Psoas muscle (tissue), 8 donors: ENCODE results near the gene SH2D3C. TPM values are rescaled to one million over a fixed set of nuclear protein-coding genes. Genes with fewer than 3 reads are reported as not detected.
A peak's percentile ranks its signal among the peaks of the same experiment; 100 is the strongest.

Experiments
- ATAC-seq, 4 donors: fragments of 200-7000 bp; cut with Tn5 transposase; one replicate each; pipeline ENCODE4 v1.9.1; 2020; ENCODE audit warnings: moderate library complexity in 3 of 4, mild to moderate bottlenecking in 2 of 4
- DNase-seq, 2 donors: peaks; one replicate each; pipeline ENCODE4 v3.0.0-alpha.2; 2020
- H3K27ac ChIP-seq: fragments of 200-600 bp; one replicate; pipeline ENCODE4 v1.8.0; 2022
- H3K27me3 ChIP-seq, 3 donors: fragments of 200-600 bp in 1 of 3; one replicate each; pipeline versions ENCODE4 v1.6.1 to v1.8.0; 2013 to 2022; ENCODE audit warnings: low read length in 2 of 3, mild to moderate bottlenecking in 2 of 3, moderate library complexity in 1 of 3; ENCODE audit not compliant: insufficient read depth in 3 of 3
- H3K36me3 ChIP-seq, 2 donors: fragments of 200-600 bp in 1 of 2; one replicate each; pipeline versions ENCODE4 v1.6.1 to v1.8.0; 2013 to 2022; ENCODE audit warnings: low read depth in 1 of 2, mild to moderate bottlenecking in 1 of 2, moderate library complexity in 1 of 2; ENCODE audit not compliant: insufficient read depth in 1 of 2
- H3K4me1 ChIP-seq: fragments of 200-600 bp; one replicate; pipeline ENCODE4 v1.8.0; 2022
- H3K4me3 ChIP-seq: fragments of 200-600 bp; one replicate; pipeline ENCODE4 v1.8.0; 2022; ENCODE audit warnings: mild to moderate bottlenecking
- H3K9me3 ChIP-seq: fragments of 200-600 bp; one replicate; pipeline ENCODE4 v1.8.0; 2022
- CTCF ChIP-seq: fragments of 200-600 bp; IDR thresholded peaks from one replicate; pipeline ENCODE4 v1.8.0; 2022; ENCODE audit warnings: antibody characterized with exemption
- WGBS, 3 donors: extraction: QIAGEN DNeasy Blood & Tissue Kit; methylation state at CpG; one replicate each; pipeline versions ENCODE4 v1.1.6 to v1.1.7; 2013; 5-methylcytosine and 5-hydroxymethylcytosine counted together
- intact Hi-C, 2 donors: fragments of 100-400 bp; cut with DNase I; formaldehyde crosslinking; loops; one replicate each; pipeline versions ENCODE4 v1.11.0 to v1.14.2; 2022
- polyA plus RNA-seq, 3 donors: library from polyadenylated mRNA; stranded (reverse); fragments of 200-250 nt; gene quantifications; one replicate each; pipeline ENCODE4 v1.2.3, GENCODE V29; 2013
- total RNA-seq, 4 donors: library from RNA; stranded (reverse); fragmentation: NEBNext Ultra II Directional in 2 of 4; extraction: Animal tissue kit (Norgen Biotek cat#: 25700) in 2 of 4; gene quantifications; one replicate each; pipeline versions ENCODE4 v1.2.1 to v1.2.4, GENCODE V29; 2021 to 2023
- donor health status: healthy with polysubstance abuse.
- donor health status: DM: no; HTN: no; CAD: no; lungs with moderate emphysema.
- donor health status: Bipolar disorder and iron deficiency.
- donor health status: healthy.
- donor health status: DM: yes; HTN: yes; CAD: no.
- donor health status: DM: no; HTN: no; CAD: no.
- donor health status: DM: no; HTN: no; CAD: no.
- donor health status: DM: yes; HTN: yes; CAD: no.

SH2D3C gene
- total and polyA plus RNA-seq, 7 donors, result 5.3 to 12.0 (median 10.0) TPM

DNA sequence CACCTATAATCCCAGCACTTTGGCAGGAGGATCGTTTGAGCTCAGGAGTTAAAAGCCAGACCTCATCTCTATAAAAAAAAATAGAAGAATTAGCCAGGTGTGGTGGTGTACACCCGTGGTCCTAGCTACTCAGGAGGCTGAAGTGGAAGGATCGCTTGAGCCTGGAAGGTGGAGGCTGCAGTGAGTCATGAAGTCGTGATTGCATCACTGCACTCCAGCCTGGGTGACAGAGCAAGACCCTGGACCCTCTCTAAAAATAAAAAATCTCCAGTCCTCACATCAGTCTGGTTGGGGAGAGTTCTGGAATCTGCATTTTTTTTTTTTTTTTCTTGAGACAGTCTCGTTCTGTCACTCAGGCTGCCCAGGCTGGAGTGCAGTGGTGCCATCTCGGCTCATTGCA lies 33.5 kb upstream of the SH2D3C start:
- H3K4me1 ChIP-seq, result peaks cover 3% of the 10 kb centered on the region
- 85% methylated on average over 6 of the region's 6 CpGs for WGBS, 3 donors
- no peak for TF ChIP-seq CTCF
- ATAC-seq (no peak), DNase-seq (no peak)
- peak overlapping the region; percentile 53 for H3K27ac ChIP-seq
- intact Hi-C loops, result no loop called here
- H3K9me3 ChIP-seq, result no peaks in the 10 kb centered on the region
- H3K27me3 ChIP-seq, result no peaks in the 10 kb centered on the region
- H3K36me3 ChIP-seq, result peaks cover 3 to 96% of the 10 kb centered on the region in 2 donors
- H3K4me3 ChIP-seq, result no peak overlapping the region

GRCh38 chr9:127810378-127811187 lies 32.1 kb upstream of the SH2D3C start:
- no peak for DNase-seq
- H3K36me3 ChIP-seq, result peaks cover 3 to 96% of the 10 kb centered on the region in 2 donors
- H3K27me3 ChIP-seq, result no peaks in the 10 kb centered on the region
- H3K4me3 ChIP-seq, result no peak overlapping the region
- H3K27ac ChIP-seq, result peak overlapping the region; percentile 27
- TF ChIP-seq CTCF, result no peak
- intact Hi-C loops, result no loop called here
- WGBS, 3 donors, result 96 to 98% (median 96%) methylated on average over 10 of the region's 10 CpGs
- no peak for ATAC-seq
- no peaks in the 10 kb centered on the region for H3K9me3 ChIP-seq
- H3K4me1 ChIP-seq, result peaks cover 8% of the 10 kb centered on the region

DNA sequence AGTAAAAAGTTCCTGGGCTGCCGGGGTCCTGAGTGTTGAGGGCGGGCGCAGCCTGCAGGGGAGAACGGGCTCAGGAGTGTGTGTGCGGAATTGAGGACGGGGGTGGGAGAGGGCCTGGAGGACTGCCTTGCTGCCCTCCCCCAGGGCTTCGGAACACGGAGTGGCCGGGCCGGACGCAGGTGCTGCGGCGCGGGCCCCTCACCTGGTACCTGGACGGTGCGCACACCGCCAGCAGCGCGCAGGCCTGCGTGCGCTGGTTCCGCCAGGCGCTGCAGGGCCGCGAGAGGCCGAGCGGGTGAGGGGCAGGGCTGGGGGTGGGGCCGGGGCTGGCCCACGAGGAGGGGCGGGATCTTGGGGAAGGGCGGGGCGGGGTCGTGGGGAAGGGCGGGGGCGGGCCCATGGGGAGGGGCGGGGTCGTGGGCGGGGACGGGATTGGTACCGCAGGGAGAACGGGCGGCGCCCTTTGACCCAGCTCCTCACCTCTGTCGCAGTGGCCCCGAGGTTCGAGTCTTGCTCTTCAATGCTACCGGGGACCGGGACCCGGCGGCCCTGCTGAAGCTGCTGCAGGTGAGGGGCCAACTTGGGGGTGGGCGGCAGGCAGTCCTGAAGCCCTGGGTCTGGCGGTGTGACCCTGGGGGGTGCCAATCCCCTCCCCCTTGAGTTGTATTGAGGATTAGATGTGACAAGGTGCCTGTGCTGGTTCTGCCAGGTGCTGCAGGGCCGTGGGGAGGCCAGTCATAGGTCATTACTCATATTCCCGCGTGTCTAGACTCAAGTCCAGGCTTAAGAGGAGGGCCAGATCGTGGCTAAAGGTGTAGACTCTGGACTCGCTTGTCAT lies 31.3 kb upstream of the SH2D3C start:
- intact Hi-C loops, result no loop called here
- Histone ChIP-seq H3K4me3 (no peak overlapping the region), H3K27ac (peak overlapping the region; percentile 3), H3K36me3 (peaks cover 0 to 94% of the 10 kb centered on the region in 2 donors), H3K9me3 (no peaks in the 10 kb centered on the region), H3K27me3 (no peaks in the 10 kb centered on the region), H3K4me1 (peaks cover 12% of the 10 kb centered on the region)
- WGBS, 3 donors, result 54 to 69% (median 60%) methylated on average over 24 to 57 of the region's 57 CpGs
- peak in 3 of 4 donors; percentile 30 to 38 (median 37) for ATAC-seq
- TF ChIP-seq CTCF, result no peak
- no peak for DNase-seq

GRCh38 chr9:127809002-127809539 lies 30.6 kb upstream of the SH2D3C start:
- ATAC-seq (no peak), DNase-seq (no peak)
- H3K4me3 ChIP-seq, result no peak overlapping the region
- peaks cover 0 to 93% of the 10 kb centered on the region in 2 donors for H3K36me3 ChIP-seq
- H3K9me3 ChIP-seq, result no peaks in the 10 kb centered on the region
- H3K27ac ChIP-seq, result no peak overlapping the region
- intact Hi-C loops, result no loop called here
- H3K4me1 ChIP-seq, result peaks cover 19% of the 10 kb centered on the region
- WGBS, 3 donors, result 70 to 82% (median 71%) methylated on average over 9 of the region's 9 CpGs
- TF ChIP-seq CTCF, result no peak
- H3K27me3 ChIP-seq, result no peaks in the 10 kb centered on the region
